ENCODE results near the gene ATG3. TPM values are rescaled to one million over a fixed set of nuclear protein-coding genes. Genes with fewer than 3 reads are reported as not detected.
A peak's percentile ranks its signal among the peaks of the same experiment; 100 is the strongest.

Gene ATG3
- total and polyA plus RNA-seq, 2 experiments from 2014 or later, result 68.1 to 93.9 TPM

GRCh38 chr3:112539825-112540650 is 21.7 kb downstream of the ATG3 start:
- peaks cover 6% of the 10 kb centered on the region; the same call in 2 of the 3 replicates for H3K36me3 Mint-ChIP-seq (ENCODE audit: low read depth)
- ATAC-seq (no peak), DNase-seq (ENCODE audit: low spot score) (no peak)
- no peaks in the 10 kb centered on the region; the same call in 1 of the 2 replicates for H3K36me3 ChIP-seq (ENCODE audit: insufficient read depth)
- TF ChIP-seq POLR2AphosphoS5 (IDR thresholded peaks at IDR 0.05; ENCODE audit: low read depth), result no peak
- H3K27ac ChIP-seq (ENCODE audit: low read depth), result no peak overlapping the region
- no peaks in the 10 kb centered on the region for H3K4me1 Mint-ChIP-seq
- no peak overlapping the region for H3K4me3 Mint-ChIP-seq
- H3K79me2 ChIP-seq (replicated peaks; ENCODE audit: insufficient read depth), result no peaks in the 10 kb centered on the region
- no peaks in the 10 kb centered on the region for H3F3A ChIP-seq (replicated peaks; ENCODE audit: low read depth)
- no peak overlapping the region for H3K4me2 ChIP-seq
- H3K27me3 Mint-ChIP-seq (ENCODE audit: insufficient read depth, low read depth, poor library complexity), result no peaks in the 10 kb centered on the region
- no peaks in the 10 kb centered on the region for H3K9me2 ChIP-seq (ENCODE audit: insufficient read depth)
- H4K20me1 ChIP-seq (replicated peaks; ENCODE audit: insufficient read depth), result no peaks in the 10 kb centered on the region
- no peak overlapping the region for H2AFZ ChIP-seq
- H3K9me3 Mint-ChIP-seq, result no peaks in the 10 kb centered on the region
- no peaks in the 10 kb centered on the region for H3K4me1 ChIP-seq (ENCODE audit: insufficient read depth)
- no peak overlapping the region for H3K27ac Mint-ChIP-seq
- H3K4me3 ChIP-seq, result no peak overlapping the region
- no peaks in the 10 kb centered on the region for H3K27me3 ChIP-seq (ENCODE audit: insufficient read depth)

GRCh38 chr3:112531358-112531781 is 30.4 kb downstream of the ATG3 start:
- Mint-ChIP-seq H3K36me3 (ENCODE audit: low read depth) (peaks cover 12% of the 10 kb centered on the region; the same call in 2 of the 3 replicates), H3K4me1 (no peaks in the 10 kb centered on the region), H3K9me3 (no peaks in the 10 kb centered on the region), H3K27ac (no peak overlapping the region), H3K4me3 (no peak overlapping the region), H3K27me3 (ENCODE audit: insufficient read depth, low read depth, poor library complexity) (no peaks in the 10 kb centered on the region)
- no peaks in the 10 kb centered on the region for H3K9me2 ChIP-seq (ENCODE audit: insufficient read depth)
- H3K79me2 ChIP-seq (replicated peaks; ENCODE audit: insufficient read depth), result no peaks in the 10 kb centered on the region
- no peaks in the 10 kb centered on the region for H3K27me3 ChIP-seq (ENCODE audit: insufficient read depth)
- TF ChIP-seq REST (IDR thresholded peaks at IDR 0.05; ENCODE audit: unreplicated experiment), result no peak
- TF ChIP-seq STAT1 (IDR thresholded peaks at IDR 0.05; ENCODE audit: unreplicated experiment), result no peak
- TF ChIP-seq POLR2AphosphoS5 (IDR thresholded peaks at IDR 0.05; ENCODE audit: low read depth), result no peak
- peak in 1 of 2 experiments; percentile 74; a peak in 3 of 4 replicates for TF ChIP-seq CTCF (conservative IDR thresholded peaks at IDR 0.05; ENCODE audit: low read depth in 2 of 2)
- TF ChIP-seq NANOG (IDR thresholded peaks at IDR 0.05; ENCODE audit: borderline replicate concordance), result no peak
- no peak for TF ChIP-seq ZNF331 (CRISPR knock-in tag; IDR thresholded peaks at IDR 0.05; ENCODE audit: low read depth)
- TF ChIP-seq, protein P1, sequence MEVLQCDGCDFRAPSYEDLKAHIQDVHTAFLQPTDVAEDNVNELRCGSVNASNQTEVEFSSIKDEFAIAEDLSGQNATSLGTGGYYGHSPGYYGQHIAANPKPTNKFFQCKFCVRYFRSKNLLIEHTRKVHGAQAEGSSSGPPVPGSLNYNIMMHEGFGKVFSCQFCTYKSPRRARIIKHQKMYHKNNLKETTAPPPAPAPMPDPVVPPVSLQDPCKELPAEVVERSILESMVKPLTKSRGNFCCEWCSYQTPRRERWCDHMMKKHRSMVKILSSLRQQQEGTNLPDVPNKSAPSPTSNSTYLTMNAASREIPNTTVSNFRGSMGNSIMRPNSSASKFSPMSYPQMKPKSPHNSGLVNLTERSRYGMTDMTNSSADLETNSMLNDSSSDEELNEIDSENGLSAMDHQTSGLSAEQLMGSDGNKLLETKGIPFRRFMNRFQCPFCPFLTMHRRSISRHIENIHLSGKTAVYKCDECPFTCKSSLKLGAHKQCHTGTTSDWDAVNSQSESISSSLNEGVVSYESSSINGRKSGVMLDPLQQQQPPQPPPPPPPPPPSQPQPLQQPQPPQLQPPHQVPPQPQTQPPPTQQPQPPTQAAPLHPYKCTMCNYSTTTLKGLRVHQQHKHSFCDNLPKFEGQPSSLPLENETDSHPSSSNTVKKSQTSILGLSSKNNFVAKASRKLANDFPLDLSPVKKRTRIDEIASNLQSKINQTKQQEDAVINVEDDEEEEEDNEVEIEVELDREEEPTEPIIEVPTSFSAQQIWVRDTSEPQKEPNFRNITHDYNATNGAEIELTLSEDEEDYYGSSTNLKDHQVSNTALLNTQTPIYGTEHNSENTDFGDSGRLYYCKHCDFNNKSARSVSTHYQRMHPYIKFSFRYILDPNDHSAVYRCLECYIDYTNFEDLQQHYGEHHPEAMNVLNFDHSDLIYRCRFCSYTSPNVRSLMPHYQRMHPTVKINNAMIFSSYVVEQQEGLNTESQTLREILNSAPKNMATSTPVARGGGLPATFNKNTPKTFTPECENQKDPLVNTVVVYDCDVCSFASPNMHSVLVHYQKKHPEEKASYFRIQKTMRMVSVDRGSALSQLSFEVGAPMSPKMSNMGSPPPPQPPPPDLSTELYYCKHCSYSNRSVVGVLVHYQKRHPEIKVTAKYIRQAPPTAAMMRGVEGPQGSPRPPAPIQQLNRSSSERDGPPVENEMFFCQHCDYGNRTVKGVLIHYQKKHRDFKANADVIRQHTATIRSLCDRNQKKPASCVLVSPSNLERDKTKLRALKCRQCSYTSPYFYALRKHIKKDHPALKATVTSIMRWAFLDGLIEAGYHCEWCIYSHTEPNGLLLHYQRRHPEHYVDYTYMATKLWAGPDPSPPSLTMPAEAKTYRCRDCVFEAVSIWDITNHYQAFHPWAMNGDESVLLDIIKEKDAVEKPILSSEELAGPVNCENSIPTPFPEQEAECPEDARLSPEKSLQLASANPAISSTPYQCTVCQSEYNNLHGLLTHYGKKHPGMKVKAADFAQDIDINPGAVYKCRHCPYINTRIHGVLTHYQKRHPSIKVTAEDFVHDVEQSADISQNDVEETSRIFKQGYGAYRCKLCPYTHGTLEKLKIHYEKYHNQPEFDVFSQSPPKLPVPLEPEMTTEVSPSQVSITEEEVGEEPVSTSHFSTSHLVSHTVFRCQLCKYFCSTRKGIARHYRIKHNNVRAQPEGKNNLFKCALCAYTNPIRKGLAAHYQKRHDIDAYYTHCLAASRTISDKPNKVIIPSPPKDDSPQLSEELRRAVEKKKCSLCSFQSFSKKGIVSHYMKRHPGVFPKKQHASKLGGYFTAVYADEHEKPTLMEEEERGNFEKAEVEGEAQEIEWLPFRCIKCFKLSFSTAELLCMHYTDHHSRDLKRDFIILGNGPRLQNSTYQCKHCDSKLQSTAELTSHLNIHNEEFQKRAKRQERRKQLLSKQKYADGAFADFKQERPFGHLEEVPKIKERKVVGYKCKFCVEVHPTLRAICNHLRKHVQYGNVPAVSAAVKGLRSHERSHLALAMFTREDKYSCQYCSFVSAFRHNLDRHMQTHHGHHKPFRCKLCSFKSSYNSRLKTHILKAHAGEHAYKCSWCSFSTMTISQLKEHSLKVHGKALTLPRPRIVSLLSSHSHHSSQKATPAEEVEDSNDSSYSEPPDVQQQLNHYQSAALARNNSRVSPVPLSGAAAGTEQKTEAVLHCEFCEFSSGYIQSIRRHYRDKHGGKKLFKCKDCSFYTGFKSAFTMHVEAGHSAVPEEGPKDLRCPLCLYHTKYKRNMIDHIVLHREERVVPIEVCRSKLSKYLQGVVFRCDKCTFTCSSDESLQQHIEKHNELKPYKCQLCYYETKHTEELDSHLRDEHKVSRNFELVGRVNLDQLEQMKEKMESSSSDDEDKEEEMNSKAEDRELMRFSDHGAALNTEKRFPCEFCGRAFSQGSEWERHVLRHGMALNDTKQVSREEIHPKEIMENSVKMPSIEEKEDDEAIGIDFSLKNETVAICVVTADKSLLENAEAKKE (CRISPR knock-in tag; IDR thresholded peaks at IDR 0.05), result no peak
- no peak for TF ChIP-seq EZH2 (IDR thresholded peaks at IDR 0.05; ENCODE audit: low read depth, unreplicated experiment)
- no peak for TF ChIP-seq ZNF114 (CRISPR knock-in tag; IDR thresholded peaks at IDR 0.05)
- DNase-seq (ENCODE audit: low spot score), result peak; percentile 51
- no peak overlapping the region for H3K4me2 ChIP-seq
- peaks cover 4% of the 10 kb centered on the region; the same call in 1 of the 2 replicates for H3F3A ChIP-seq (replicated peaks; ENCODE audit: low read depth)
- H3K36me3 ChIP-seq (ENCODE audit: insufficient read depth), result no peaks in the 10 kb centered on the region; the same call in 1 of the 2 replicates
- H3K4me1 ChIP-seq (ENCODE audit: insufficient read depth), result no peaks in the 10 kb centered on the region
- no peak overlapping the region for H3K4me3 ChIP-seq
- no peak for ATAC-seq
- no peaks in the 10 kb centered on the region for H4K20me1 ChIP-seq (replicated peaks; ENCODE audit: insufficient read depth)
- H2AFZ ChIP-seq, result no peak overlapping the region
- H3K27ac ChIP-seq (ENCODE audit: low read depth), result no peak overlapping the region

Data from GM23338 (cell line).